GM18511 (cell line): Measurements from ENCODE around the gene MIA2.

Source experiments
- ATAC-seq: cut with Tn5 transposase; IDR thresholded peaks from one replicate; pipeline ENCODE4 v1.9.1; 2021; ENCODE audit warnings: mild to moderate bottlenecking, moderate library complexity; ENCODE audit not compliant: unreplicated experiment

MIA2 gene

DNA sequence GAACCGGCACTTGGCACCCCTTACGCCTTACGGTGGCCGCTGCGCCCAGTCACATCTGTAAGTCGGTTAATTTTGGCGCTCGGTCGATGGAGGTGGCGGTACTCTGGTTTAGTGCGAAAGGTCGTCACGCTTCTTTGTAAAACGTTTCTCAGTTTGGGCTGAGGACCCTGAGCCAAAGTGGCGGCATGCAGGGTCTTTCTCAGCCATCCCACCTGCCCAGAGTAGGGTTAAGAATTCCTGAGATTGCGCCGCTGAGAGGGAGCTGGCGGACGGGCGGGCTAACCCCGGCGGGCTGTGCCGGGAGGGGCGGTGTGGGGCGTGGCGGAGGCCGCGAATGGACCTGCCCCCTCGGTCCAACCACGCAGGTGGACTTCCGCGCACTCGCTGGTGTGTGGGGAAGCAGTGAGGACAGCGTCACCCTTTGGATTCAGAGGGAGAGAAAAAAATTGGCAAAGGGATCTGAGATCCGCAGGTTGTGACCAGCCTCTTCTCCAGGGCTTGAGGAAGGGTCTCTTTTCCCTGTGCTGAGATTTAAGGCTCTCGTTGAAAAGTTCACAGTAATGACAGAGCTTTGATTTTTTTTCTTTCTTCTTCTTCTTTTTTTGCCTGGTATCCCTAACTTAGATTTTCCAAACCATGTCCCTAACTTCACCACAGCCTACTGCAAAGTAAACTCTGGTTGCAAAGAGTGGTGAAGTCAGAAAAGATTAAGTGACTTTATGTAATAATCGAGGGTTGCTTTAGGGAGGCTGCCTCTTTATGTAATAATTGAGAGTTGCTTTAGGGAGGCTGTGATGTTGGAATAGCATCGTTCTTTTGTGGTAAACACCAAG, 199.1 kb downstream of the MIA2 start:
- peak; percentile 70 for ATAC-seq

DNA sequence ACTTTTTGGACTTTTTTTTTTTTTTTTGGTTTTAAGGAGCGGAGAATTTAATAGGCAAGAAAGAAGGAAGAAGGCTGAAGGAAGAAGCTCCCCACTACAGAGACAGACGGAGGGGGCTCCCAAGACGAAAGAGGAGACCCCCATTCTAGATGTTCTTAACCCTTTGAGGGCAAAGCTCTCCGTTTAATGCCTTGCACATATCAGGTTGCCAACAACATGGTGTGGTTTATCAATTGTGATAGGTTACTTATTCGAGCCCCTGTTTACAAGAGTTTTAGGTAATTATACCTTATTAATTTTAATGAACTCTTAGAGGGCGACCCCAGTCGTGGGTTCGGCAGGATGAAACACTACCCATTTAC, 199.7 kb downstream of the MIA2 start:
- no peak for ATAC-seq

DNA sequence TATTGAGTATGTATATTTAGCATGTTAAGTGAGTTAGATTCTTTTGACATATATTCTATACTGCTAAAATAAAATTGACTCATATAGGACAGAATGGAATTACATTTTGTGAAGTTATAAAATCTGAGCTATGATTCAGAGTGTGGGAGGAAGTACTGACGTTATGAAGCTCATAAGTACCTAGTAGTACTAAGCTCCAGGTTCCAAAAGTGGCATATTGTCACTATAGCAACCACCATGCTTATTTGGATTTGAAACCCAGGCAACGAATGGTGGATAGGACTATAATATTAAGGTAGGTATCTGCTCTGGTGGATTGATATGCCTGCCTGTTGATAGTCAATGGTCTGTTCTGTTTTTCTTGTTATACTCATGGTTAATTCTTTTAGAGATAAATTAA, 200.7 kb downstream of the MIA2 start:
- no peak for ATAC-seq

DNA sequence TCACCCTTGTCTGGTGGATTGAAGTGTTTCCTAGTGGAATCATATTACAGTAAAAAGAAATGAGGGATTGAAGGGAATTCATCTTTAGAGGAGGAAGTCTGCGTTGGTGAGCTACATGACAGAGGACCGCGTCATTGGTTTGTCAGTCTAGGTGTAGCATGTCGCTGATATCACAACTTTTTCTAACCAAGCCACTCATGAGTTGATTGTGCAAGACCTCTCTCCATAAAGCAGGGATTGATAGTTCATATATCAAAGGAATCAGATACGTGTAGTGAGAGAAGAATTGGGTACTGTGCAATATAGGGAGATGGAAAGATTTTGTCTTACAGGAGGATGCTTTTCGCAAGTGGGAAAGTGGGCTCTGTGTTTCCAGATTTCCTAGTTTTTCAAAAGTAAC, 201.5 kb downstream of the MIA2 start:
- ATAC-seq = no peak
